Fibroblast of lung (primary cell): ENCODE results near the gene TVP23C.

Experiments used
- EZH2 ChIP-seq: IDR thresholded peaks from 2 replicates; pipeline ENCODE4 v1.5.1; 2012; ENCODE audit warnings: low read length, control low read depth, mild to moderate bottlenecking; ENCODE audit errors: missing control alignments
- TF ChIP-seq, protein P1 (sequence below), 2 donors: IDR thresholded peaks in 1 of 2; conservative IDR thresholded peaks in 1 of 2; 1 replicate in 1 of 2; 2 replicates in 1 of 2; pipeline ENCODE4 v1.5.1; 2011 to 2012; ENCODE audit warnings: low read length in 2 of 2, control low read depth in 1 of 2, inconsistent platforms in 1 of 2, low read depth in 1 of 2, mild to moderate bottlenecking in 1 of 2

- TF ChIP-seq EZH2 = no peak
- TF ChIP-seq, protein P1, sequence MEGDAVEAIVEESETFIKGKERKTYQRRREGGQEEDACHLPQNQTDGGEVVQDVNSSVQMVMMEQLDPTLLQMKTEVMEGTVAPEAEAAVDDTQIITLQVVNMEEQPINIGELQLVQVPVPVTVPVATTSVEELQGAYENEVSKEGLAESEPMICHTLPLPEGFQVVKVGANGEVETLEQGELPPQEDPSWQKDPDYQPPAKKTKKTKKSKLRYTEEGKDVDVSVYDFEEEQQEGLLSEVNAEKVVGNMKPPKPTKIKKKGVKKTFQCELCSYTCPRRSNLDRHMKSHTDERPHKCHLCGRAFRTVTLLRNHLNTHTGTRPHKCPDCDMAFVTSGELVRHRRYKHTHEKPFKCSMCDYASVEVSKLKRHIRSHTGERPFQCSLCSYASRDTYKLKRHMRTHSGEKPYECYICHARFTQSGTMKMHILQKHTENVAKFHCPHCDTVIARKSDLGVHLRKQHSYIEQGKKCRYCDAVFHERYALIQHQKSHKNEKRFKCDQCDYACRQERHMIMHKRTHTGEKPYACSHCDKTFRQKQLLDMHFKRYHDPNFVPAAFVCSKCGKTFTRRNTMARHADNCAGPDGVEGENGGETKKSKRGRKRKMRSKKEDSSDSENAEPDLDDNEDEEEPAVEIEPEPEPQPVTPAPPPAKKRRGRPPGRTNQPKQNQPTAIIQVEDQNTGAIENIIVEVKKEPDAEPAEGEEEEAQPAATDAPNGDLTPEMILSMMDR (conservative IDR thresholded peaks at IDR 0.05 in 1 of 2, IDR thresholded peaks at IDR 0.05 in 1 of 2; ENCODE audit: low read depth in 1 of 2, low read length in 2 of 2) = no peak
Observed at GRCh38 chr17:15470536-15470935, 92.7 kb downstream of the TVP23C start.
